Left lung (tissue), 10 donors: Measurements from ENCODE around the gene CACNA2D3. TPM values are rescaled to one million over a fixed set of nuclear protein-coding genes. Genes with fewer than 3 reads are reported as not detected.

Experiments used
- ATAC-seq: fragments of 200-7000 bp; cut with Tn5 transposase; one replicate; pipeline ENCODE4 v1.9.1; 2020; ENCODE audit warnings: moderate library complexity
- DNase-seq, 4 donors: peaks; one replicate each; pipeline ENCODE4 v3.0.0-alpha.2; 2013 to 2020
- H3K27ac ChIP-seq, 2 donors: fragments of 200-600 bp; sonication (generic) in 1 of 2; one replicate each; pipeline versions ENCODE4 v1.5.0 to v1.8.0; 2020 to 2021
- H3K27me3 ChIP-seq, 2 donors: fragments of 200-600 bp; sonication (generic) in 1 of 2; one replicate each; pipeline versions ENCODE4 v1.5.0 to v1.8.0; 2020 to 2021
- H3K36me3 ChIP-seq, 2 donors: fragments of 200-600 bp; sonication (generic) in 1 of 2; one replicate each; pipeline versions ENCODE4 v1.5.0 to v1.8.0; 2020 to 2021
- H3K4me1 ChIP-seq, 2 donors: fragments of 200-600 bp; one replicate each; pipeline ENCODE4 v1.8.0; 2021
- H3K4me3 ChIP-seq, 2 donors: fragments of 200-600 bp; sonication (generic) in 1 of 2; one replicate each; pipeline versions ENCODE4 v1.5.0 to v1.8.0; 2020 to 2021; ENCODE audit warnings: mild to moderate bottlenecking in 1 of 2
- H3K9me3 ChIP-seq, 2 donors: fragments of 200-600 bp; sonication (generic) in 1 of 2; one replicate each; pipeline versions ENCODE4 v1.5.0 to v1.8.0; 2020 to 2021
- CTCF ChIP-seq, 2 donors: fragments of 200-600 bp; sonication (generic) in 1 of 2; IDR thresholded peaks; one replicate each; pipeline versions ENCODE4 v1.5.0 to v1.8.0; 2021; ENCODE audit warnings: antibody characterized with exemption in 2 of 2
- intact Hi-C, 2 donors: fragments of 100-400 bp; cut with DNase I; formaldehyde crosslinking; loops; one replicate each; pipeline versions ENCODE4 v1.11.2 to v1.14.2; 2022
- polyA plus RNA-seq, 6 donors: library from polyadenylated mRNA; unstranded; fragments of 120-200 nt; gene quantifications; one replicate each; pipeline ENCODE4 v1.2.1, GENCODE V29; 2013; ENCODE audit not compliant: insufficient read length in 6 of 6
- total RNA-seq, 2 donors: library from RNA; stranded (reverse); fragmentation: NEBNext Ultra II Directional; extraction: Animal tissue kit (Norgen Biotek cat#: 25700); gene quantifications; one replicate each; pipeline ENCODE4 v1.2.1, GENCODE V29; 2021
- donor health status: DM: no; HTN: yes; CAD: no.
- donor health status: DM: no; HTN: no; CAD: no.

Gene CACNA2D3
- total and polyA plus RNA-seq, 8 donors, result 1.1 to 2.7 (median 1.5) TPM

- no peak for TF ChIP-seq CTCF (IDR thresholded peaks at IDR 0.05)
- H3K4me1 ChIP-seq, result no peaks in the 10 kb centered on the region
- intact Hi-C loops, result no loop called here
- H3K4me3 ChIP-seq, result no peak overlapping the region
- H3K27me3 ChIP-seq, result no peaks in the 10 kb centered on the region
- ATAC-seq (no peak), DNase-seq (no peak)
- H3K27ac ChIP-seq, result no peak overlapping the region
- H3K36me3 ChIP-seq, result no peaks in the 10 kb centered on the region
- no peaks in the 10 kb centered on the region for H3K9me3 ChIP-seq
Observed at GRCh38 chr3:54262946-54263345, 140.6 kb downstream of the CACNA2D3 start.

- Histone ChIP-seq H3K27me3 (no peaks in the 10 kb centered on the region), H3K4me1 (no peaks in the 10 kb centered on the region), H3K36me3 (no peaks in the 10 kb centered on the region), H3K4me3 (no peak overlapping the region), H3K27ac (no peak overlapping the region), H3K9me3 (no peaks in the 10 kb centered on the region)
- intact Hi-C loops, result no loop called here
- DNase-seq (no peak), ATAC-seq (no peak)
- TF ChIP-seq CTCF (IDR thresholded peaks at IDR 0.05), result no peak
Observed at GRCh38 chr3:54264050-54264449, 141.7 kb downstream of the CACNA2D3 start.

GRCh38 chr3:54270816-54271526 lies 148.6 kb downstream of the CACNA2D3 start:
- ATAC-seq, result no peak
- intact Hi-C loops, result no loop called here
- H3K36me3 ChIP-seq, result no peaks in the 10 kb centered on the region
- H3K27ac ChIP-seq, result no peak overlapping the region
- no peak for TF ChIP-seq CTCF (IDR thresholded peaks at IDR 0.05)
- H3K9me3 ChIP-seq, result no peaks in the 10 kb centered on the region
- H3K27me3 ChIP-seq, result no peaks in the 10 kb centered on the region
- no peak overlapping the region for H3K4me3 ChIP-seq
- H3K4me1 ChIP-seq, result no peaks in the 10 kb centered on the region
- DNase-seq, result no peak

GRCh38 chr3:54273791-54274190 lies 151.4 kb downstream of the CACNA2D3 start:
- no peak for TF ChIP-seq CTCF (IDR thresholded peaks at IDR 0.05)
- Histone ChIP-seq H3K27me3 (no peaks in the 10 kb centered on the region), H3K9me3 (peaks cover 0 to 11% of the 10 kb centered on the region in 2 donors), H3K36me3 (no peaks in the 10 kb centered on the region), H3K4me1 (no peaks in the 10 kb centered on the region), H3K4me3 (no peak overlapping the region), H3K27ac (no peak overlapping the region)
- no peak for ATAC-seq
- intact Hi-C loops, result no loop called here
- no peak for DNase-seq

GRCh38 chr3:54274607-54275006 lies 152.3 kb downstream of the CACNA2D3 start:
- no peaks in the 10 kb centered on the region for H3K36me3 ChIP-seq
- H3K27ac ChIP-seq, result no peak overlapping the region
- H3K9me3 ChIP-seq, result peaks cover 0 to 11% of the 10 kb centered on the region in 2 donors
- H3K27me3 ChIP-seq, result no peaks in the 10 kb centered on the region
- DNase-seq (no peak), ATAC-seq (no peak)
- no peak for TF ChIP-seq CTCF (IDR thresholded peaks at IDR 0.05)
- no peak overlapping the region for H3K4me3 ChIP-seq
- intact Hi-C loops, result no loop called here
- H3K4me1 ChIP-seq, result no peaks in the 10 kb centered on the region
